GM18870 (cell line): ENCODE measurements around the gene GABPB2.

Experiments
- ATAC-seq: cut with Tn5 transposase; IDR thresholded peaks from one replicate; pipeline ENCODE4 v1.9.1; 2021; ENCODE audit warnings: moderate library complexity; ENCODE audit not compliant: unreplicated experiment

Gene GABPB2

GRCh38 chr1:151158326-151158725, 87.8 kb downstream of the GABPB2 start:
- ATAC-seq = no peak

DNA sequence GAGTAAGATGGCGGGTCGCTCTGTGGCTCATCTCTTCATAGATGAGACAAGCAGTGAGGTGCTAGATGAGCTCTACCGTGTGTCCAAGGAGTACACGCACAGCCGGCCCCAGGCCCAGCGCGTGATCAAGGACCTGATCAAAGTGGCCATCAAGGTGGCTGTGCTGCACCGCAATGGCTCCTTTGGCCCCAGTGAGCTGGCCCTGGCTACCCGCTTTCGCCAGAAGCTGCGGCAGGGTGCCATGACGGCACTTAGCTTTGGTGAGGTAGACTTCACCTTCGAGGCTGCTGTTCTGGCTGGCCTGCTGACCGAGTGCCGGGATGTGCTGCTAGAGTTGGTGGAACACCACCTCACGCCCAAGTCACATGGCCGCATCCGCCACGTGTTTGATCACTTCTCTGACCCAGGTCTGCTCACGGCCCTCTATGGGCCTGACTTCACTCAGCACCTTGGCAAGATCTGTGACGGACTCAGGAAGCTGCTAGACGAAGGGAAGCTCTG, 88.2 kb downstream of the GABPB2 start:
- no peak for ATAC-seq

DNA sequence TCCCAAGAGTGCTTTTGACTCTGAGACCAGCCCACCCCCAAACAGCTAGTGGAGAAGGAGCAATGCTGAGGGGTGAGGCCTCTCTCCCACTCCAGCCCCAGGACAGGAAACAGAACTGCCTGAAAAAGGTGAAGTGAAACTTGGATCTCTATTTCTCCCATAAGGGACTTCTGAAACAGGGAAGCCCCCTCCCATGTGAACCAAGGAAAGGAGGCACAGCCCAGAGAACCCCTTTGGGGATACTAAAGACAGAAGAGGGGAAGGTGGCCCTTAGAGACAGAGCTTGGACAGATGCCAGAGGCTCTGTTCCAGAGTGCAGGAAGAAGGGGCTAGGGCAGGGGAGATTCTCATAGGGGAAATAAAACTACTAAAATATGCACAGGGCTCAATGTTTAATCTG, 88.8 kb downstream of the GABPB2 start:
- ATAC-seq = no peak

DNA sequence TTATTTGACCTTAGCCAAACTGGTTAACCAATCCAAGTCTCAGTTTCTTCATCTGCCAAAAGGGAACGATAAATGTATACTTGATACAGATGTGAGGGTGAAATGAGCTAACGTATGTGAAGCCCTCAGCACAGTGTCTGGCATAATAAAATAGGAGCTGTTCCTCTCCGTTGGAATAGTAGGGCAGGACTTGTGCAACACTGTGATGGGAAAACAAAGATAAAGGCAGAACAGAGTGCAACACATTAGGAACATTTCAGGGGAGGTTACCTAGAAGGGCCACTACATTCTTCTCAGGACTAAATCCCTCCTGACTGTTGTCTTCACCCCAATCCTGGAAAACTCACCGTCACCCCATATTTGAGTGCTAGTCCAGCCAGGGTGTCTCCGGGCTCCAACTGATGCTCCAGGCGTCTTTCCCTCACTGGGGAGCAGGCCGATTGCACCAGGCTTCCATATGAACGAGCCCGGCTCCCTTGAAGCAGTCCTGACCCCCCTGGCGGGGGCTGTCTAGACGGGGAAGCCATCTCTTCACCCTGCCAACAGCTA, 94.2 kb downstream of the GABPB2 start:
- ATAC-seq = no peak

- ATAC-seq = no peak
These were observed 94.7 kb downstream of the GABPB2 start for GRCh38 chr1:151165281-151165737.

GRCh38 chr1:151165738-151166504, 95.4 kb downstream of the GABPB2 start, which contains the start of the genes LYSMD1 and SCNM1:
Gene LYSMD1, minus strand, starts transcription at chr1:151165902. Its CDS starts 644 bp downstream, at chr1:151165258.
Gene SCNM1, plus strand, starts transcription at chr1:151166144. Its CDS starts 9 bp downstream, at chr1:151166153.
- ATAC-seq = peak; percentile 83

DNA sequence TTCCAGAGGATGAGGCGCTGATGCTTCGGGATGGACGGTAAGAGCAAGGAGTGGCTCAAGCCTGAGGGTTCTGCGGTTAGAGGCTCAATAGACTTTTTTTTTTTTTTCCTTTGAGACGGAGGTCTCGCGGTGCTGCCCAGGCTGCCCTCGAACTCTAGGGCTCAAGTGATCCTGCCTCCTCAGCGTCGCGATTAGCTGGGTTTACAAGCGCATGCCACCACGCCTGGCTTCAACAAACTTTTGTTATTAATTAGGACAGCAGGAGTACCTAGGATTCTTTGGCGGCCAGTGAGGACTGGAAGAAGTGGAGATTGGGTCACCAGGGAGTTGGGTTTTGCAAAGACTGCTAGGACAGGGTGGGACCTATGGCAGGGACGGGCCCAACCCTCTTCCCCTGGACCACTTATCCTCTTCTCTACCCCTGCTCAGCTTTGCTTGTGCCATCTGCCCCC, 96.0 kb downstream of the GABPB2 start:
- ATAC-seq = no peak

- no peak for ATAC-seq
These were observed 96.6 kb downstream of the GABPB2 start for GRCh38 chr1:151167116-151167515.

DNA sequence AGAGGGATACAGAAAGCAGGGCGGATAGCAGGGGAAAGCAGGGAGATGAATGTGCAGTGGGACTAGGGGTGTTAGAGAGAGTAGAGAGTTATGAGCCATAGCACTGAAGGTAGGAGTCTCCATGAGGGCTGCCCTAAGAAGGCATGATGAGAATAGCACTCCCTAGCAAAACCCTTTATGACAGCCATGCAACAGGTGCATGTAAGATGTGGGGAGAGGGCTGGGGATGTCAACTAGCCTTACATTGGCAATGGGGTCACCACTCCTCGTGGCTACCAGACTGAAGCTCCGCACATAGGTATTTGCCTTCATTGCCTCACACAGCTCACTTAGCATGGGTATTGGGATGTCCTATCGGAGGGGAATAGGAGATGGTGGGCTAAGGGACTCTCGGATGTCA, 100.6 kb downstream of the GABPB2 start:
- no peak for ATAC-seq
